HG03097 (cell line): ENCODE measurements around the gene RIT2.

ENCODE experiments used
- ATAC-seq: cut with Tn5 transposase; IDR thresholded peaks from one replicate; pipeline ENCODE4 v1.9.1; 2021; ENCODE audit not compliant: unreplicated experiment, low FRiP score

Gene RIT2

GRCh38 chr18:43017622-43018021 lies 97.9 kb downstream of the RIT2 start:
- no peak for ATAC-seq

DNA sequence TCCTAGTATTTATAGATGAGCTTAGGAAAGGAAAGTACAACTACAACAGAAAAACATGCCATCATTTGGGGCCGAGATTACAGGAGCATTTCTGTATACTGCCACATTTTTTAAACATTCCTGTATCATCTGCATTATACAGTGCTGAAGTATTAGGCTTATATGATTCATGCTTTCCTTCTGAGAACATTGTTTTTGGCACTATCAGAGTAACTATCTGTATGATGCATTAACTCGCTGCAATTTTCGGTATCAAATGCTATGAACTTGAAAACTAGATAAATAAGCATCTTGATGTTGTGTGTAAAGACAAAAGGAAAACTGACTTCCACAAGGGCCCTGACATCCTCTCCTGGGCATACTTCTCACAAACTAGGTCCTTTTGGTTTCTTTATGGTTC lies 102.0 kb downstream of the RIT2 start:
- no peak for ATAC-seq

DNA sequence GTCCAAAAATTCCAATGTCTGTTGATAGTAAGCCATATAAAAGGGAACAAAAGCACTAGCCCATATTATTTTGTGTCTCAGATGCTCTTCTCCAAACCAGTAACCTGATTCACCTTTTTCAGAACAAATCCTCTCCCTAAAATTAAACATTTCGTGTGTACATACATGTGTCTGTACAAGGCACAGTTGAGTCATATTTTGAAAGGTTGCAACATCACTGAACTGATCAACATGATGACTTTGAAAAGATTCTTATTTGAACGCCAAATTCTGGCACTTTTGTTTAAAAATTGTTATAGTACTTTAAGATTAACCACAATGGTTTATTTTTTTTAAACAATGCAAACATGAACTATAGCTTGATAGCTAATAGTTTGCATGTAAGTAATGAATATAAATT lies 102.5 kb downstream of the RIT2 start:
- ATAC-seq = no peak

- ATAC-seq = no peak
Measured at GRCh38 chr18:43010611-43011010, 104.9 kb downstream of the RIT2 start.

DNA sequence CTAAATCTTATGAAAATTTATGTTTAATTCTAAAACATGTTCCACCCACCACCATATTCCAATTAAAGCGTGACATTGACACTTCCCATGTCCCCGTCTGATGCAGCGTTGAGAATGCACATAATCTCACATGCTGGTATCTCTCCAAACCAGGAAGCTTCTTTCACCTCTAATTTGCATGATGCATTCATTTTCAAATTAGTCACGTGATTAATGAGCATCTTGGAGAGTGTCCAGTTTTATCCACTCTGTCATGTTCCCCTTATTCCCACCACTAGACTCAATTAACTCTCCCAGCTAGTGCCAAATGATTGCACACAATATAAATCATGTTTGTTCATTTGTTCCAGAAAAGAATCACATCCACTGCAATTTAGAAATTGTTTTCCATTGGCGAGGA lies 105.8 kb downstream of the RIT2 start:
- no peak for ATAC-seq

GRCh38 chr18:43007365-43007764 lies 108.1 kb downstream of the RIT2 start:
- no peak for ATAC-seq

DNA sequence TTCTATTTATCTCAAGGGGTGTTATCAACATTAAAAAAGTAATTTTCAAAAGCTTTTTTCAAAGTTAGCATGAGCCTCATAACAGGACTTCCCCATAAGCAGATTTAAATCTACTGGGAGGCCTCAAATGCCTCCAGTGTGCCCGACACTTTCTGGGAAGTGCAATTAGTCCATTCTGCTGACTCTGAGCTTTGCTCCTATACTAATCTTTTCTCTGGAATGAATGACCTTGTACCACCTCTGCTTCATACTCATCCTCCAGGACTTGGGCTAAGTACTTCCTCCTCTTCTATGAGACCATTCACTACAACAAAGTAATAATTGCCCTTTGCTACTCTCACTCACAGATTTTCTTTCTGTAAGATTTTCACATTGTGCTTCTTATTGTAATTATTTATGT lies 111.1 kb downstream of the RIT2 start:
- ATAC-seq = no peak

- no peak for ATAC-seq
Measured at GRCh38 chr18:43001821-43002220, 113.7 kb downstream of the RIT2 start.

- ATAC-seq = no peak
Measured at GRCh38 chr18:42996824-42997223, 118.7 kb downstream of the RIT2 start.

DNA sequence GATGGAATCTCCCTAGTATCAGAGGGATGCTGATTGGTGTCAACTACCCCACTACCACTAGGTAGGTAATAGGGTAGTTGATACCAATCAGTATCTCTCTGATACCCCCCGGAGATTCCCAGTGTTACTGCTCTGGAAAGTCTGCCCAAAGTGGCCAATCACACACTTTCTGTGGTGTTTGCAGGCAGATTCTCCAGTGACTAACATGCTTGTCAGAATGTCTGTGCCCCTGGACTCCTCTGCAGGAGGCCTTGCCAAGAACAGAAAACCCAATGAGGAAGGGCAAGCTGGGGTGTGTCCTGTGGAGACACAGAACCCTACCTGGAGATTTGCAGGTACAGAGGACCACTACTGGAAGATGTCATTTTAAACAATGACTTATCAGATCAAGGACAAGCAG lies 135.1 kb downstream of the RIT2 start:
- no peak for ATAC-seq

GRCh38 chr18:42977982-42978637 lies 137.4 kb downstream of the RIT2 start:
- ATAC-seq = no peak

DNA sequence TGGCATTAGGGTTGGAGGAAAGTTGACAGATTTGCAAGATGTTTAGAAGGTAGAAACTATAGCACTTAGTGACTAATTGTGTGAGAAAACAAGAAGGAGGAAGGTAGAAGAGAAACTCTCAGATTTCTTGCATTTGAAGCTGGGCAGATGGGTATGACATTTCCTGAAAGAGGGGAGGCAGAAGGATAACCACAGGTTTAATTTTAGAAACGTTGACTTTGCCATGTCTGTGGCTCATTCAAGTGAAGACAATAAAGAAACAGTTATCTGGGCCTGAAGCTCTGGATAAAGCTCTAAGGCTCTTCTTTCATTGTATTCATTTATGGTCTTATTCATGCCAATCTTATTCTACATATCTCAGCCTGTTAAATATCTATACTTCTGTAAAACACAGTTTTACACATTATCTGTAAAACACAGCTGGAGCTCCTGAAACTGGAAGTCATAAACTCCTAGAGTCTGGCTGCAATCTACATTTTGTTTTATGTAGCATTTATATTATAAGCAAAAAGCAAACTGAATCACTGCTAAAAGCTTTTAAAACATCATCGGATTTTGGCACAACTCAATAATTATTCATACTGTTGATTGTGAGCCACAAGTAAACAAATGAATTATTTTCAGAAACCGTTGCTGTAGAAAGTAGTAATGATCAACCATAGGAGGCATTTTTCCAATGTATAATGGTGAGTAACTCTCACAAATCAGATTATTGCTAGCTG lies 138.5 kb downstream of the RIT2 start:
- no peak for ATAC-seq

- no peak for ATAC-seq
Measured at GRCh38 chr18:42969366-42969765, 146.1 kb downstream of the RIT2 start.

GRCh38 chr18:42961298-42961697 lies 154.2 kb downstream of the RIT2 start:
- ATAC-seq = no peak

DNA sequence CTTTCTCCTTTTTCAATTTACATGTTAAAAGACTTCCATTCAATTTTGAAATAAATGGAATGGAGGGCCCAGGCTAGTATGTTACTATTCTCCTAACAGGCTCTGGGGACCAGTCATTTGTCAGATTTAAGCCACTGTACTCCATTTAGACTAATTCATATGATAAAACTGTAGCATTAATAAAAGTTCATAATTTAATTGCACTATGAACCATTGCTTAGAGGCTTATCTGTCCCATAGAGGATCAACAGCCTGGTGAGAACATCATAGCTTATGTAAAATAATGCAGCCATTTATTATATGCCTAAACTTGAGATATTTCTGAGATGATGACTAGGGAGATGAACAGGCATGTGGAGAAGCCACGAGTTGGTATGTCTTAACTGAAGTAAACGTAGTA lies 156.0 kb downstream of the RIT2 start:
- no peak for ATAC-seq

DNA sequence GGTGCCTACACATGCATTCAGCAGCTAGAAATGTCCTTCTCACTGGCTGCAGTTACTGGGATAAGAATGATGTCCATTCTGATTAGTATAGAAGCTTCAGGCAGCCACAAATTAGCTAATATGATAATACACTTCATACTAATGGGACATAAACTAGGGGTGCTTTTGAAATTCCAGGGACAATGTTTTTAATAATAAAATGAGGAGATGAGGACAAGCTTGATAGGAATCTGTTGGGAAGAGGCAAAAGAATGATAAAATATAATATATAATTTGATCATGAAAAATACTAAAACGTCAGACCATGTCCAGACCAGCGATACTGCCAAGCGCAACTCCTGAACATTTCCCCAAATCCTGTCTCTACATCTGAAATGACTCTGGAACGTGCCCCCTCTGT lies 157.1 kb downstream of the RIT2 start:
- ATAC-seq = no peak

DNA sequence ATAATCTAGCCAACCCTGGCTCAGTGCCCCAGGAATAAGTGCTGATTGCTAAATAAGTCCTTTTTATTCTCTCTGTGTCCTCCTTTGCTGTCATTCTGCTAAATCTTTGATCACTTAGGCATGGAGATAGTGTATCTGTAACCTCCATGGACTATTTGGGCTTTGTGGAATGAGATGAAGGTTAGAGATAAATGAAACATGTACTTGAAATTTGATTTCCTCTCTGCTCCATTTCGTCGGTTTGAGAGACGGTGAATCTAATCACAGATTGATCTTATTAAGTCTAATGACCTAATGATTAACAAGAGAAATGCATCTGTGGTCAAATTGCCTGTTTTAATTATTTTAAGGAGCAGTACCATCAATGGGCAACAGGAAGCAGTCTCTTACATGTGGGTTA lies 159.2 kb downstream of the RIT2 start:
- ATAC-seq = no peak

GRCh38 chr18:42954887-42955286 lies 160.6 kb downstream of the RIT2 start:
- no peak for ATAC-seq

DNA sequence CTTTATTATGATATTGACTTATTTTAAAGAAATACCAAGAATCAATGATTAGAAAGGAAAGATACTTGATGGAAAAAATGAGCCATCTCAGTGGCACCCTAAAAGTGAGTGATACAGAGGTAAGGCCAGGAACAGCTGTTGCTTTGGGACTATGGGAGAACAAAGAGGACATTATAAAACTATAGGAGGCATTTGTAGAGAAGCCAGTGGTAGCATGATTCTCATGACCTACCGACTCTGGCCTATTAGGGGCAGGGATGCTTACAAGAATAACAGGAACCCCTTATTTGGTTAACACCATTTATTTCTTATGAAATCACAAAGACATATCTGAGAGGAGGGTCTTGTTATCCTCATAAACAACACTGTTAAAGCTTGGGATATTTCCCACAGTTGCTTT lies 162.2 kb downstream of the RIT2 start:
- ATAC-seq = no peak

DNA sequence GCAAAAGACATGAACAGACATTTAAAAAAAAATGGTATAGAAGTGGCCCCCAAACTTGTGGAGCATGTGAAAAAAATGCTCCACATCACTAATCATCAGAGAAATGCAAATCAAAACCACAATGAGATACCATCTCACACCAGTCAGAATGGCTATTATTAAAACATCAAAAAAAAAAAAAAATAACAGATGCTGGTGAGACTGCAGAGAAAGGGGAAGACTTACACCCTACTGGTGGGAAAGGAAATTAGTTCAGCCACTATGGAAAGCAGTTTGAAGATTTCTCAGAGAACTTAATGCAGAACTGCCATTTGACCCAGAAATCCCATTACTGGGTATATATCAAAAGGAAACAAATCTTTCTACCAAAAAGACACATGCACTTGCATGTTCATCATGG lies 164.8 kb downstream of the RIT2 start:
- ATAC-seq = no peak

- no peak for ATAC-seq
Measured at GRCh38 chr18:42948831-42949230, 166.7 kb downstream of the RIT2 start.

DNA sequence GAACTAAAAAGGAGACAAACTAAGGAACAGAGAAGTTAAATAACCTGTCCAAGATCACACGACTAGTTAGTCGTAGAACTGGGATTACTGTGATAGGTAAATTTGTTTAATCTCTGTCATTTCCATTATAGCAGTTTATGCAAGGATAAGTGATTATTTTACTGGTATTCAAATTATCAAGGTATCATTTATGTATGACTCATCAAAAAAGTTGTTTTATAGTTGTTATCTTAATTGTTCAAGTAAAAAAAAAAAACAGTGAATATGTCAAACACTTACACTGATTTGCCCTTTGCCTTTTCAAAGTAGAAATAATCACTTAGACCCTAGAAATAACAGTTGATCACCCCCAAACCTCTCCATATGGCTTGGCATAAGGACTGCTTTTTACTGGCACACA lies 173.6 kb downstream of the RIT2 start:
- no peak for ATAC-seq

GRCh38 chr18:42941021-42941420 lies 174.5 kb downstream of the RIT2 start:
- no peak for ATAC-seq
